Superior temporal gyrus (tissue), 1 donor: ENCODE results near the gene C19orf47.

Experiments used
- DNase-seq: peaks from one replicate; pipeline ENCODE4 v3.0.0-alpha.2; 2016; ENCODE audit errors: extremely low spot score

The C19orf47 gene

DNA sequence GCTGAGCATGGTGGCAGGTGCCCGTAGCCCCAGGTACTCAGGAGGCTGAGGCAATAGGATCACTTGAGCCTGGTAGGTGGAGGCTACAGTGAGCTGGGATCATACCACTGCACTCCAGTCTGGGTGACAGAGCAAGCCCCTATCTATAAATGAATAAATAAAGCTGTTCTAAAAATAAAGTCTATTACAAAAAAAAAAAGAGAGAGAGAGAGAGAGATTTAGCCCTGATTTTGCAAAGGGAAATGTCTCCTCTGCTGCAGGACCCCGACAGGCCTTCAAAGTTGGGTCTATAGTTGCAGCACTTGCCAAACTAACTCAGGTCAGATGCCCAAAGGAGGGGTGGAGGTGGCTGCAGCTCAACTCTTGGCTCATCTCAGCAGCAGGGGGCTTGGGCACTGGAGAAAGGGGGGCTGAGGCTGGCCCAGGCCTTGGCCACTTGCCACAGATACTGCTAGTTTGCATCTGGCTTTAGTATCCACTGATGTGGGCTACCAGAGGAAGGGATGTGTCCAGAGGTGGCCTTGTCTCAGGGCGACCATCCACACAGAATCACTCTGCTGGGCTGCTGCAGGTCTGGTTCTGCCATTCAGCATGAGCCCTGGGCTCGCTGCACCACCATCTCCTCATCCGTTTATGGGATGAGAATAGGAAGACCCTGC is 32.3 kb downstream of the C19orf47 start:
- DNase-seq: no peak

- no peak for DNase-seq
Measured at GRCh38 chr19:40314656-40315055, 33.5 kb downstream of the C19orf47 start.

DNA sequence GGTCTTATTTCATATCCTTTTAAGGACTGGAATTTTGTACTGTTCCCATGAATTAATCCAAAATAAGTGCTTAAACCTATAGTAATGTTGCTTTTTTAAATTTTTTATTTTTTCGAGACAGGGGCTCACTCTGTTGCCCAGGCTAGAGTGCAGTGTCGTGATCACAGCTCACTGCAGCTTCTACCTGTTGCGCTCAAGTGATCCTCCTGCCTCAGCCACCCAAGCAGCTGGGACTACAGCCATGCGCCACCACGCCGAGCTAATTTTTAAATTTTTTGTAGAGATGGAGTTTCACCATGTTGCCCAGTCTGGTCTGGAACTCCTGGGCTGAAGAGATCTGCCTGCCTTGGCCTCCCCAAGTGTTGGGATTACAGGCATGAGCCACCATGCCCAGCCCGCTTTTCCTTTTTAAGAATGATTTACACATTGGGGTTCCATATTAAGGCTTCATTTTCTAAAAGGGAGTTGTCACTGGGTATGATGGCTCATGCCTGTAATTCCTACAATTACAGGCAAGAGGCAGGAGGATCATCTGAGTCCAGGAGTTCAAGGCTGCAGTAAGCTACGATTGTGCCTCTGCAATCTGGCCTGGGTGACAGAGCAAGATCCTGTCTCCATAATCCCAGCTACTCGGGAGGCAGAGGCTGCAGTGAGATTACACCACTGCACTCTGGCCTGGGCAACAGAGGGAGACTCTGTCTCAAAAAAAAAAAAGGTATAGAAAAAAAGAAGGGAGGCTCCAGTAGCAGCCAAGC is 34.8 kb downstream of the C19orf47 start:
- no peak for DNase-seq

DNA sequence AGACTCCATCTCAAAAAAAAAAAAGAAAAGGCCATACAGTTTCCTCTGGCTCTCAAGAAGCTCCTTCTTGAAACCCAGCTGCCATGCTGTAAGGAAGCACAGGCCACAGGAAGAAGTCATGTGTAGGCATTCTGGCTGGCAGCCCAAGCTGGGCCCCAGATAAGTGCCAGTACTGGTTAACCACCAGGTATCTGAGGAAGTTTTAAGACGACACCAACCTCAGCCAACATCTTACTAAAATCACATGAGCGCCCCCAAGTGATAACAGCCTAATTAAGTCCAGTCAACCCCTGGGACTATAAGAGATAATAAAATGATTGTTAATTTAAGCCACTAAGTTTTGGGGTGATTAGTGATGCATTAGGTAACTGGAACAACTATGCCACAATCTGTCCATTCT is 35.7 kb downstream of the C19orf47 start:
- DNase-seq: no peak

- DNase-seq: no peak
Measured at GRCh38 chr19:40309666-40310065, 38.5 kb downstream of the C19orf47 start.

DNA sequence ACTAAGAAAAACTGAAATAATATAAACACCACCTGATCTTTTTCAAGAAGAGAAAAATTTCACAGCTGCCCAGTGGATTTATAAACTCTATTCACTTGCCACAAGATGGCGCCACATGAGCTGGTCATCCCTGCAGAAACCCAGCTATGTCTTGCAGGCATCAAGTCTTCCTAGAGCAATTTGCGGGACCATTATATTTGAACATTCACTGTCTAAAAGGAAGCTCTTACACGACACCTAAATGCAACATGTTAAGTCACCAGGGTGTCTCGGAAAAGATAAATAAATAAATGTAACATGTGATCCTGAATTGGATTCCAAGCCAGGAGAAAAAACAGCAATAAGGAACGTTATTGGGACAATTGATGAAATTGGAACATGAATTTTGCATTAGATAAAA is 42.8 kb downstream of the C19orf47 start:
- DNase-seq: peak; percentile 93

GRCh38 chr19:40304306-40304705 is 43.9 kb downstream of the C19orf47 start:
- no peak for DNase-seq

- DNase-seq: no peak
Measured at GRCh38 chr19:40303765-40304164, 44.4 kb downstream of the C19orf47 start.

DNA sequence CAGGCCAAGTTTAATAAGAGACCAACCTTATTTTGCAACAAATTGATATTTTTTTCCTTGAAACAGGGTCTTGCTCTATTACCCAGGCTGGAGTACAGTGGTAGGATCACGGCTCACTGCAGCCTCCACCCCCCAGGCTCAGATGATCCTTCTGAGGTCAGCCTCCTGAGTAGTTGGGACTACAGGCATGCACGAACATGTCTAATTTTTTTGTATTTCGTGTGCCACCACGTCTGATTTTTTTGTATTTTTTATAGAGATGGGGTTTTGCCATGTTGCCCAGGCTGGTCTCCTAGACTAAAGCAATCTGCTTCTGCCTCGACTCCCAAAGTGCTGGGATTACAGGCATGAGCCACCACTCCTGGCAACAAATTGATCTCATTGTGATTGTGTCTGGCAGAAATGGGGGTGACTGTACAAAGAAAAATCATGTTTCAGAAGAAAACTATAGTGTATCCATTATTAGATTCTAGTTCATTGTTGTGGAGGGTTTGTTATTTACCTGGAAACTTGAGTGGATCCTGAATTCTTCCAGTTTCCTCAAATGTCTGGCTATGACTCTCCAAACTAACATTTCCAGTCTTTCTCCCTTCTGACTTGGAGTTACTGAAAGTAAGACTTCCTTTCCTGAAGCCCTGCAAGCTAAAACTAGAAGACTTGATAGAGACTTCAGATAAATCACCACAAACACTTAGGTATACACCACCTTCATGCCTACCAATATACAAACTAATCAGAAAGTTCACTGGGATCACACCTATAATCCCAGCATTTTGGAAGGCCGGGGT is 45.8 kb downstream of the C19orf47 start:
- DNase-seq: no peak

GRCh38 chr19:40300668-40301067 is 47.5 kb downstream of the C19orf47 start:
- DNase-seq: no peak

- DNase-seq: no peak
Measured at GRCh38 chr19:40298026-40298425, 50.2 kb downstream of the C19orf47 start.

DNA sequence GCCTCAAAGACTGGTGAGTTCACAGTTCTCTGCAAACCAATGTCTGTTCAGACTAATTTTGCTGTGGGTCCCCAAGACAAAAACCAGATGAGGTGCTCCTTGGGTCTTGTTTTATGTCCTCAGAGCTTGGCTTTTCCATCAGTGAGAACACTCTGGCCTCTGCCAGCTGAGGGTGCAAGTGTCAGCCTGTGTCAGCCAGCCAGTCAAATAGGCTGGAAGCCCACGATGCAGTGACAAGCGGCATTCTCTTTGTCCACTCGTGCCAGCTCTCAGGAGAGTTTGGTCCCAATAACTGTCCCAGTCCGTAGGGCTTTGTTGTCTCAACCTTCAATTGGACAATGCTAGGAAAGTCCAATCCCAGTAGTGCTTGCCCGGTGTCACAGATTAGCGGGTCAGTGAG is 53.6 kb downstream of the C19orf47 start:
- DNase-seq: peak; percentile 75

- no peak for DNase-seq
Measured at GRCh38 chr19:40286971-40287421, 61.2 kb downstream of the C19orf47 start.

DNA sequence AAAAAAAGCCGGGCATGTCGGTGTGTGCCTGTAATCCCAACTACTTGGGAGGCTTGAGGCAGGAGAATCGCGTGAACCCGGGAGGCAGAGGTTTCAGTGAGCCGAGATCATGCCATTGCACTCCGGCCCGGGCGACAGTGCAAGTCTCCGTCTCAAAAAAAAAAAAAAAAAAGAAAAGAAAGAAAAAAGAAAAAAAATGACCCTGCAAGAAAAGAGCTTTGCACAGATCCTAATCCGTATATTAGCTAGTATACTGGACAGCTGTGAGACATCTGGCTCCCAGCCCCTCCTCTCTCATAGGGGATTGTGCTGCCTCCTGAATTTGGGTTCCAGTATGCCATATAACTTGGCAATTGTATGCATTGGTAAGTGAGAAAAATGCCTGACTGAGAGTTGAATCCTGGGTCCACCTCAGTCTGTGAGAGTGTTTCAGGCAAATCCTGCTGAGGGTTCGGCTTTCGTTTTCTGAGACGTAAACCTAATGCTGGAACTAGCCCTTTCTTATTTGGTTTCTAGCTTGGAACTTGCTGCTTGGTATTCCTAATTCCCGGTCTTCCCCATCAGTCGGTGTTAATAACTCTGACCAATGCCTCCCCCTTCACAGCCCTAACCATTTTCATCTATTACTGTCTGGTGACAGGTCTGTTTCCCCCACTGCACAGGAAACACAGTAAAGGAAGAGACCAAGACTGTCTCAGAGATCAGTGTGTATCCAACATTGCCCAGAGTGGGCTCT is 61.8 kb downstream of the C19orf47 start:
- no peak for DNase-seq

DNA sequence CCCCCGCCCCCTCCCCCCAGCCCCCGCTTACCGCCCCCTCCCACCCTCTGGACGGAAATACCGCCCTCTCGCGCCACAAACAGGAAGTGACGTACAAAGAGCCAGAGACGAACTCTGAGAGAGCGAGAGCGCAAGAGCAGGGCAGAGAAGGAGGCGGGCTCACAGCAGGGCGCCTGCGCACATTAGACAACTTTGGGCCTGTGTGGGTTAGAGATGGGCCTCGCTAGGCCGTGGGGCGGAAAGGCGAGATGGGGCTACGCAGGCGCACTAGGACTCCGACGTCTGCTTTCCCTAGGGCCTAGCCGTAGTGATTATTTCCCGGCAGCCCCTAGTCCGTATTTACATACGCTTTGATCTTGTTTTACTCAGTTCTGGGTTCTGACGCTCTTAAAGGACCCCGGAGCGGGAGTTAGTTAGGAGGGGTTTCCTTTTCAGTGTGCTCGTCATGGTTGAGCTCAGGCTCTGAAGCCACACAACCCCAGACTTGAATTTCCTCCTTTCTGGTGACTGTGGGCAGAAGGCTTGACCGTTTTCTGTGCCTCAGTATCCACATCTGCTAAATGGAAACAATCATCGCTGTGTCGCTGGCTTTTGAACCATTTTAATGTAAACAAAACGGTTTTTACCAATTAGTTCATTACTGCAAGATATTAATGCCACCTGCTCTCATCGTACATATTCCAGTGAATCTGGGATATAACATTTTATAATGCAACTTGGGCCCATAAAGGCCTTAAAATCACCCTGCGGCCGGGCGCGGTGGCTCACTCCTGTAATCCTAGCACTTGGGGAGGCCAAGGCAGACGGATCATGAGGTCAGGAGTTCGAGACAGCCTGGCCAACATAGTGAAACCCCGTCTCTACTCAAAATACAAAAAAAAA is 62.6 kb downstream of the C19orf47 start:
- peak; percentile 100 for DNase-seq

DNA sequence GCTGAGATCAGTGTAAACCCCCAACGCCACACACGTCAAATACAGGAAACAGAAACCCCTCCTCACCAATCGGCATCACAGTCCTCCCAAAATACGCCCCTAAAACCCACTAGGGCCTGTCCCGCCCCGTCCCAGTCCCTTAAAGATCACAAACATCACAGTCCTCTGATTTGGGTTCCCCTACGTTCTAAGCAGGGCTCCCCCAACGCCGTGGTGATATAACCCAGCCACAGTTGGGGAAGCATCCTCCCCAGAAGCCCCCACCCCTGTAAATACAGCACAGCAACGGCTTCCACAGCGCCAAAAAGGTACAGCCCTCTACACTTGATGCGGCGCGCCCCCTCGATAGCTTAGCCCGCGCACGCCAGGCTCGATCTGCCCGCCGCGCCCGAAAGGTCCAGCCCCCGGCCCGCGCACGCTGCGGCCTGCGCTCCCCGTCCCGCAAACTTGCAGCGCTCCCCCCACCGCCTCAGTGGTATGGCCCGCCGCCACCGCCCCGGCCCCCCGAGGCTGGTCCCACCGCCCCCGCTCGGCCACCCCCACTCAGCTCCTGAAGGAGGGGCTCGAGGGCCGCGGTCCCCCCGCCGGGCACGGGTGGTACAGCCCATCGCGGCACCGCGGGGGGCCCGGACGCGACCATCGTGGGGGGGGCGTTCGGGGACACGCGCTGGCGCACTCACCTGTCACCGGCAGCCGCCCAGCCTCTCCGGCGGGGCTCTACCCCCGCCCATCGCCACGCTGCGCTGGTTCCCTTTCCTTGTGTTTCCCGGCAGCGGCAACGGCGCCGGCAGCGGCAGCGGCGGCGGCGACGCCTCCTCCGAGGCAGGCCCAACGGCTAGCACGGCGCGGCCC is 63.5 kb downstream of the C19orf47 start, which contains the start of gene AKT2:
AKT2 (minus strand) TSS at position 845 of the 852 bp plus-strand sequence. CDS start 20,078 bp downstream, outside the sequence.
- DNase-seq: no peak

- no peak for DNase-seq
Measured at GRCh38 chr19:40284251-40284500, 64.0 kb downstream of the C19orf47 start.

GRCh38 chr19:40283414-40284250 is 64.6 kb downstream of the C19orf47 start:
- no peak for DNase-seq

DNA sequence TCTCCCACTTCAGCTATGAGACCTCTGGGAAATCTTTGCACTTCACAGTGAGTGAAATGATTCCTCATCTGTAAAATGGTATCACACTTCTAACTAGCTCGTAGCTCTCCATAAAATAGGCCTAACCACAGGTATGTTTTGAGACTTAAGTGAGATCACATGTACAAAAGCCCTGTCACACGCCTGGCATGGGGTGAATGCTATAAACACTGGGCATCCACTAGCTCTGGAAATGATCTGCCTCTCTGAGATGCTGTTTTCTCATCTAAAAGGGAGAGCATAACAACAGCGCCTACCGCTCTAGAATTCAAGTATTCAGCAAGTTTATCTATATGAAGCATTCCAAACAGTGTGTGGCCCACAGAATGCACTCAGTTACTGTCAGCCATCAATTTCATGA is 65.3 kb downstream of the C19orf47 start:
- no peak for DNase-seq
